GM19238 (cell line): Measurements from ENCODE around the gene SLC22A2.

ENCODE experiments used
- DNase-seq: peaks from one replicate; pipeline ENCODE4 v3.0.0; 2011; ENCODE audit warnings: low spot score; ENCODE audit not compliant: insufficient read length

Gene SLC22A2

GRCh38 chr6:160274871-160275510 lies 16.4 kb upstream of the SLC22A2 start:
- DNase-seq: no peak

- DNase-seq: no peak
Observed at GRCh38 chr6:160273750-160274149, 15.1 kb upstream of the SLC22A2 start.

- no peak for DNase-seq
Observed at GRCh38 chr6:160273196-160273595, 14.6 kb upstream of the SLC22A2 start.

GRCh38 chr6:160272707-160273106 lies 14.1 kb upstream of the SLC22A2 start:
- no peak for DNase-seq

DNA sequence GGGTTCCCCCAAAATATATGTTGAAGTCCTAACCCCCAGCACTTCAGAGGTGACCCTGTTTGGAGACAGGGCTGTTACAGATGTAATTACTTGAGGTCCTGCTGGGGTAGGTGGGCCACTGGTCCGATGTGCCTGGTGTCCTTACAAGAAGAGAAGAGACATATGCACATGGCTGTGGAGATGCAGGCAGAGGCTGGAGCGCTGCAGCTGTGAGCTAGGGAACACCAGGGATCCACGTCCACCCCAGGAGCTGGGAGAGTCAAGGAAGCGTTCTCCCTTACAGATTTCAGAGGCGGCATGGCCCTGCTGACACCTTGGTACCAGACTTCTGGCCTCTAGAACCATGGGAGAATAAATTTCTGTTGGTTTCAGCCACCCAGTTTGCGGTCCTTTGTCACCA lies 11.7 kb upstream of the SLC22A2 start:
- DNase-seq: no peak

GRCh38 chr6:160269771-160270170 lies 11.2 kb upstream of the SLC22A2 start:
- DNase-seq: no peak

DNA sequence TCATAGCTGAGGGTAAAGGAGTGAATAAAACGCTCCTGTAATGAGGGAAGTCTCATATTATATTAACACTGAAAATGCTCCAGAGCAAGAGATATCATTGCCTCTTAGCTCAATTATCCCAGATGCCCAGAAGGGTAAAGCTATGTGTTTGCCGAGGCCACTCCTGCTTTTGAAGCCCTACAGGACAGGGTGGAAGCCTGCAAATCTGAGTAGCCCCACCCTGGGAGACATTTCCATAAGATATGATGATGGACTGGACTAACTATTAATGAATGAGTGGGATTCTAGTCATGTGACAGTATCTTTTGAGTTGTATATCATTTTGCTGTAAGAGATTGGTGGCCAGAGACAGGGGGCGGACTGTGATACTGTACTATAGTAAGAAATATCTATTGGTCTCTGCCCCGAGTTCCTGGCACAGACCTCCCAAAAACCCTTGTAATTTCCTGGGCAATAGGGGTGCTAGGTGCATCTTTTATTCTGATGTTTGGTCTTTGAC lies 10.5 kb upstream of the SLC22A2 start:
- no peak for DNase-seq

GRCh38 chr6:160267102-160267501 lies 8.5 kb upstream of the SLC22A2 start:
- no peak for DNase-seq

DNA sequence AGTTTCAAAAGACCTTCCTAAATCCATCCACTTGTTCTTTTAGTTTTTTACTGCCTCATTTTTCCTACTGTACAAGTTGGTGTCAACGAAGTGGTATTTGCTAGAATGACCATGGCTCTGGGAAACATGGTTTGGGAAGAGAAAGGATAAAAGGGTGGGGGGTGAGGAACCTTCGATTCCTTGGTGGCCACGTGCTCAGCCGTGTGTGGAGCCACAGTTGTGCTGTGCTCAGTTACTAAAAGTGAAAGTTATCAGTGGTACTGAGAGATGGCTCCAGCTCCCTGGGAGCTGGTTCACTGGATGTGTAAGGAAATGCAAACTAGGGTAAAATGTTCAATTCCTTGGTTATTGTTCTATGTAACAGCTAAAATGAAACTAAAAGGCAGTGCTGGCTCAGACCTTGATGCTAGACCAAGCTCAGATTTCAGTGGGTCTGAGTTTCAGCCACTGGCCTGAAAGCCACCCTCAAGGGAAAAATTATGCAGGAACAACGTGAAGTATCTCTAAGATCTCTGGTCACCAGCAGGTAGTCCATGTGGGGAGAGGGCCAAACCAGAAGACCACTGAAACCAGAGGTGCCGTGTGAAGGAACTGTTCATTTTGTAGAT lies 7.4 kb upstream of the SLC22A2 start:
- peak; percentile 19 for DNase-seq

DNA sequence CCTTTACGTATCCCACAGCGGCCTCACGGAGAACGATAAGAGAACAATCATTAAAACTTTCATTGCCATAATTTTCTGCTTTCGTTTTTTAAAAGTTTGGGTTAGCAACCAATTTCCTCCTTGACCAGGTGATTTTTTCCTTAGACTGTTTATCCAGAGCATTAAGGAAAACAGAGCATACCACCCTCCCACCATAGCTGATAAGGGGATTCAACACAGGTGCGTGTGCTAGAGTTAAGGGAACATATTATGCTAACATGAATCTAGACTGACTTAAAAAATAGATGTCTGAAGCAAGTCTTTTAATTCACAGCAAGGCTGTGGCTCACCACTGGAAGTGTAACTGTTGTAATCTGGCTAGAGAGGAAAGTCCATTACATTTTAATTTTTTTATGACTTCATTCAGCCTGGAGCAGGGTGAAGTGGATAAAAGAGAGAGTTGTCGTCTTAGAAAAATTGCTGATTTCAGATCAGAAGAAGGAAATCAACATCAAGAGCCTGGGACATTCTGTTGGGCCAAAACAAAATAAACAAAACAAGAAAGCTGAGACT lies 5.5 kb upstream of the SLC22A2 start:
- no peak for DNase-seq

- DNase-seq: no peak
Observed at GRCh38 chr6:160263196-160263939, 4.7 kb upstream of the SLC22A2 start.

DNA sequence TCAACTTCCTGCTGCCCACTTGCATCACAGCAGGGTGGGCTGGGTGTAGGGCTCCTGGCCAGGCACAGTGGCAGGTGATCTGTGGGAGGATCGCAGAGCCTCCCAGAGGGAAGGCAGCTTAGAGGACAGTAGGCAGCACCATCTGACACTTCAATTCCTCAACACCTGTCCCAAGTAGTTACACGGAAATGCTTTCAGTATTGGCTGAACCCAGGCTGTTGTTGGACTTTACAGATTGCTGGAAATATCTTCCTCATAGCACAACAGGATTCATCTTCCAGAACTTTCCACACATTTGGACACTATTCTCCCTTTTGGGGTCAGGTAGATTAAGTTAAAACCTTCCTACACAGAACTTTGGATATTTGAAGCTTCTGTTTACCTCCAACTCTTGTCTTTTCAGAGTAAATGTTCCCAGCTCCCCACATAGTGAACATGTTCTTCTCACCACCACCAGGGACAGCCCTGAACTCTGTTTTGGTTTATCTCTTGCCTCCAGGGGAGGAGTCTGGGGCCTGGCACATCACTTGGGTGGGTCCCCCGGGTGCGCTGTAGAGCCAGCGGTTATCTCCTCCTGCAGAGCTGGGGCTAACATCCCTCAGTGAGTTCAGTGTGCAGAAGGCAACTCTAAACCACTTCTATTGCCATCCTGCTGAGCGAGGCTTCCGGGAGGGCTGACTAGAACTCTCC lies 3.5 kb upstream of the SLC22A2 start:
- DNase-seq: no peak

- no peak for DNase-seq
Observed at GRCh38 chr6:160260803-160261450, 2.3 kb upstream of the SLC22A2 start.

- no peak for DNase-seq
Observed at GRCh38 chr6:160260367-160260766, 1.7 kb upstream of the SLC22A2 start.

DNA sequence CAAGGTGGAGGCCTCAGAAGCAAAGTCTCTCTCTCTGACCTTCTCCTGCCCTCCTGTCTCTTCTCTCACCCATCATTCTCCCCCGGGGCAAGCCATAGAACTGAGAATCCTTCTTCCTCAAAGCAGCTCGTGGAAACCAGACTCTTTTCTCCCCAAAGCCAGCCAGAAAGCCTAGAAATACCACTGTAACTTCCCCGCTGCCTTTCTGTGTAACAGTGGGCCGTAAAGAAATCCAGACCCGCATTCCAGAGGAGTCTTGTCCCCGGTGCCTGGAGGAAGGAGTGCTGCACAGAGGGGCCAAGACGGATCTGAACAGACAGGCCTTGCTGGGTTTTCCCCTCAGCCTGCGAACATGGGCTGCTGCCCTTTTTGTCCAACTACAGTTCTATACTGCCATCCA lies 977 bp upstream of the SLC22A2 start:
- DNase-seq: no peak

DNA sequence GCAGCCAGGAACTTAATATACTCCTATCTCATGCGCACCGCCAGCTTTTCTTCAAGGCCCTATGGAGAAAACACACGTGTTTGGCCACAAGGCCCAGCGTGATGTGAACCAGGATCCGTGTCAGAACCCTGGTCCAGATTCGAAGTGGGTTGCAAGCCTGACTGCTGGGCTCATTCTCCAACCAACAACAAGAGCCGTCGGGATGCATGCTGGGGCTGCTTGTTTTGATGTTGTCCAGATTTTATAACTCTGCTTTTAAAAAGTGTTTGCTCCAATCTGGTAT lies 463 bp upstream of the SLC22A2 start:
- no peak for DNase-seq

GRCh38 chr6:160256445-160256844 lies 2.2 kb downstream of the SLC22A2 start:
- no peak for DNase-seq

DNA sequence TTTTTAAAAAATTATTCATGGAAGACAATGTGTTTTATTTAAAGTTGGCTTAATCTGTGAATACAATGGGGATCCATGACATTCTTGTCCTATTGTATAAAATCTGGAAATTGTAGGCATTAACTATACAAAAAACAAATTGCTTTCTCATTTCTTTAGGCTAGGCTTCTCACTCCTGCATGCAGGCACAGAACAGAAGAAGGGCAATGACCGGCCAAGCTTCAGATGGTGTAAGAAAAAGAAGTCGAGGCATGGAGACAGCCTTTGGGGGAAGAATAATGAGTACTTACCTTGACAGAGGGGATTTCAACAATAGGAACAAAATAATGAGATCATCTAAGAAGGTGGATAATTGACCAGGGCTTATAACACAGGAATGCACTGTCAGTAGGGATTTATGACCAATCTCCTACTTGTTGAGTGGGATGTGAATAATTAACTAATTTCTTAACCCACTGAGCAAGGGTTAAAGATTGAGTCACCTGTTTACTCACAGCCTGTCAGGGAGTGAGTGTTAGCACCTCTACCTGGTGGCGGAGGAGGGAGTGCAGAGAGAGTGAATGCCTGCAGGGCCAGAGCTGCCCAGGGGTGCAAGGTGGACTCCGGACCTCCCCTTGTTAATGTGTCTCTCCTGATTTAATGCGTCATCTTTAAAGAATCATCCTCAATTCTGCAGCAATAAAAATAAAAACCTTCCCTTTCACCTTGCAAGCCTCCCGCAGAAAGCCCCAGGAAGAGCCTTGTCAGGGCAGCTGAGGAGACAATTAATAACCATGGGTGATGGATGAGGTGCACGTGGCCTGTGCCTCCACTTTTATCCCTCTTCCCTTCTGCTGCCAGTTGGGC lies 3.9 kb downstream of the SLC22A2 start:
- DNase-seq: no peak

- DNase-seq: no peak
Observed at GRCh38 chr6:160253714-160254113, 4.9 kb downstream of the SLC22A2 start.

- no peak for DNase-seq
Observed at GRCh38 chr6:160253292-160253691, 5.3 kb downstream of the SLC22A2 start.
